Stomach (tissue), 4 donors: ENCODE results near the gene WASL.

Experiments
- EP300 ChIP-seq: sonication (generic); formaldehyde crosslinking; IDR thresholded peaks from one replicate; pipeline ENCODE4 v1.6.1; 2017; ENCODE audit warnings: antibody characterized with exemption
- POLR2A ChIP-seq, 4 donors: fragments of 450-650 bp; IDR thresholded peaks; one replicate each; pipeline ENCODE4 v1.6.1; 2016; ENCODE audit warnings: antibody characterized with exemption in 4 of 4, control low read depth in 2 of 4, mild to moderate bottlenecking in 1 of 4, moderate library complexity in 1 of 4
- POLR2AphosphoS5 ChIP-seq, 3 donors: sonication (generic); formaldehyde crosslinking; IDR thresholded peaks; one replicate each; pipeline ENCODE4 v1.6.1; 2016; ENCODE audit warnings: antibody characterized with exemption in 3 of 3
- TF ChIP-seq, protein P1 (sequence below), 7 experiments: fragments of 450-650 bp in 4 of 7; fragments of 200-600 bp in 3 of 7; sonication (generic) in 3 of 7; IDR thresholded peaks; one replicate each; pipeline ENCODE4 v1.5.1; 2016 to 2019; ENCODE audit warnings: antibody characterized with exemption in 7 of 7, control low read depth in 2 of 7, mild to moderate bottlenecking in 1 of 7

DNA sequence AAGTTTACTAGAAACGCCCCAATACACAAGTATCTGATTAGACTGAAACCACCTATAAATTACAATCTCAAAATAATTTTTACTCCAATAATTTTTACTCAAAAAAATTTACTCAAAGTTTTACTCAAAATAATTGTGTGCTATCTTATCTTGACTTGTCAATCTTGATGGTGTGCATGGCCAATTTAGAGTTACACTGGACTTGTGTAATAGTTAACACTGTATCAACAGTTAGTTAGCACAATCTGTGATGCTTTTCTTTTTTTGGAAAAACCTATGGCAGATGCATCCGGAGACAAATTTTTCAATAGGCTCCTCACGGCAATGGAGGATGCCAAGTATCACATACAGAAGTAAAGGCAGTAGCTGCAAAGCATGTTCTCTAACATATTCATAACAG lies 68.2 kb downstream of the WASL start:
- TF ChIP-seq, protein P1, sequence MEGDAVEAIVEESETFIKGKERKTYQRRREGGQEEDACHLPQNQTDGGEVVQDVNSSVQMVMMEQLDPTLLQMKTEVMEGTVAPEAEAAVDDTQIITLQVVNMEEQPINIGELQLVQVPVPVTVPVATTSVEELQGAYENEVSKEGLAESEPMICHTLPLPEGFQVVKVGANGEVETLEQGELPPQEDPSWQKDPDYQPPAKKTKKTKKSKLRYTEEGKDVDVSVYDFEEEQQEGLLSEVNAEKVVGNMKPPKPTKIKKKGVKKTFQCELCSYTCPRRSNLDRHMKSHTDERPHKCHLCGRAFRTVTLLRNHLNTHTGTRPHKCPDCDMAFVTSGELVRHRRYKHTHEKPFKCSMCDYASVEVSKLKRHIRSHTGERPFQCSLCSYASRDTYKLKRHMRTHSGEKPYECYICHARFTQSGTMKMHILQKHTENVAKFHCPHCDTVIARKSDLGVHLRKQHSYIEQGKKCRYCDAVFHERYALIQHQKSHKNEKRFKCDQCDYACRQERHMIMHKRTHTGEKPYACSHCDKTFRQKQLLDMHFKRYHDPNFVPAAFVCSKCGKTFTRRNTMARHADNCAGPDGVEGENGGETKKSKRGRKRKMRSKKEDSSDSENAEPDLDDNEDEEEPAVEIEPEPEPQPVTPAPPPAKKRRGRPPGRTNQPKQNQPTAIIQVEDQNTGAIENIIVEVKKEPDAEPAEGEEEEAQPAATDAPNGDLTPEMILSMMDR (IDR thresholded peaks at IDR 0.05), result no peak
- TF ChIP-seq POLR2A (IDR thresholded peaks at IDR 0.05) (no peak), POLR2AphosphoS5 (IDR thresholded peaks at IDR 0.05) (no peak), EP300 (no peak)
